Testis (tissue), 3 donors: ENCODE data around the gene PPP2R2D. TPM values are rescaled to one million over a fixed set of nuclear protein-coding genes. Genes with fewer than 3 reads are reported as not detected.

Experiments used
- DNase-seq: peaks from one replicate; pipeline ENCODE4 v3.0.0-alpha.2; 2019
- H3K27ac ChIP-seq, 2 donors: fragments of 200-600 bp; sonication (generic); one replicate each; pipeline ENCODE4 v1.5.1; 2019
- H3K27me3 ChIP-seq: fragments of 200-600 bp; sonication (generic); one replicate; pipeline ENCODE4 v1.5.1; 2019
- H3K36me3 ChIP-seq: fragments of 200-600 bp; sonication (generic); one replicate; pipeline ENCODE4 v1.5.1; 2017; ENCODE audit warnings: low read depth; ENCODE audit errors: missing control alignments
- H3K4me1 ChIP-seq: fragments of 200-600 bp; sonication (generic); one replicate; pipeline ENCODE4 v1.5.1; 2019
- H3K4me3 ChIP-seq, 2 donors: fragments of 200-600 bp; sonication (generic); one replicate each; pipeline ENCODE4 v1.5.1; 2017 to 2019
- H3K9me3 ChIP-seq: fragments of 200-600 bp; sonication (generic); one replicate; pipeline ENCODE4 v1.5.1; 2017
- CTCF ChIP-seq, 3 experiments: fragments of 450-650 bp in 2 of 3; fragments of 200-600 bp in 1 of 3; sonication (generic) in 1 of 3; IDR thresholded peaks; one replicate each; pipeline ENCODE4 v1.5.1; 2016 to 2019; ENCODE audit warnings: antibody characterized with exemption in 3 of 3, mild to moderate bottlenecking in 2 of 3, moderate library complexity in 1 of 3
- POLR2A ChIP-seq: fragments of 450-650 bp; IDR thresholded peaks from one replicate; pipeline ENCODE4 v1.6.1; 2017; ENCODE audit warnings: antibody characterized with exemption, mild to moderate bottlenecking, moderate library complexity
- WGBS, 2 donors: methylation state at CpG; one replicate each; pipeline ENCODE4 v1.1.5; 2018; 5-methylcytosine and 5-hydroxymethylcytosine counted together
- intact Hi-C: fragments of 100-400 bp; cut with DNase I; formaldehyde crosslinking; loops from one replicate; pipeline ENCODE4 v1.15.1; 2023; ENCODE audit warnings: low total_unique reads
- polyA plus RNA-seq: library from polyadenylated mRNA; stranded (reverse); fragments of 350-450 nt; fragmentation: Illumina TruSeq; extraction: RNeasy Lipid Tissue Mini Kit (QIAGEN cat#74804); gene quantifications from one replicate; pipeline ENCODE4 v1.2.3, GENCODE V29; 2014; ENCODE audit warnings: low read depth, low replicate concordance; ENCODE audit not compliant: insufficient read depth
- total RNA-seq, 2 donors: library from RNA; depleted of rRNA; stranded (reverse); fragments of >200 nt; gene quantifications; one replicate each; pipeline ENCODE4 v1.2.3, GENCODE V29; 2016

Gene PPP2R2D
- total and polyA plus RNA-seq, 3 donors from 2014 or later = 34.9 to 49.2 (median 48.5) TPM

GRCh38 chr10:131853610-131853964, 47.2 kb upstream of the PPP2R2D start:
- Histone ChIP-seq H3K27me3 (no peaks in the 10 kb centered on the region), H3K4me1 (no peaks in the 10 kb centered on the region), H3K9me3 (no peaks in the 10 kb centered on the region), H3K27ac (no peak overlapping the region), H3K4me3 (no peak overlapping the region), H3K36me3 (no peaks in the 10 kb centered on the region)
- intact Hi-C loops = no loop called here
- TF ChIP-seq CTCF (IDR thresholded peaks at IDR 0.05) (no peak), POLR2A (no peak)
- 91 to 95% methylated on average over 13 of the region's 13 CpGs for WGBS, 2 donors
- no peak for DNase-seq

- no peak for DNase-seq
- TF ChIP-seq POLR2A (no peak), CTCF (IDR thresholded peaks at IDR 0.05) (no peak)
- Histone ChIP-seq H3K4me3 (no peak overlapping the region), H3K36me3 (no peaks in the 10 kb centered on the region), H3K27ac (no peak overlapping the region), H3K27me3 (no peaks in the 10 kb centered on the region), H3K9me3 (no peaks in the 10 kb centered on the region), H3K4me1 (no peaks in the 10 kb centered on the region)
- 87 to 92% methylated on average over 10 to 22 of the region's 22 CpGs for WGBS, 2 donors
- intact Hi-C loops = no loop called here
Observed at GRCh38 chr10:131854579-131855335, 46.1 kb upstream of the PPP2R2D start.

- intact Hi-C loops = no loop called here
- 85 to 88% methylated on average over 12 to 23 of the region's 23 CpGs for WGBS, 2 donors
- H3K36me3 ChIP-seq = no peaks in the 10 kb centered on the region
- no peak overlapping the region for H3K27ac ChIP-seq
- no peak for DNase-seq
- no peaks in the 10 kb centered on the region for H3K27me3 ChIP-seq
- TF ChIP-seq CTCF (IDR thresholded peaks at IDR 0.05) (no peak), POLR2A (no peak)
- no peak overlapping the region for H3K4me3 ChIP-seq
- no peaks in the 10 kb centered on the region for H3K9me3 ChIP-seq
- H3K4me1 ChIP-seq = no peaks in the 10 kb centered on the region
Observed at GRCh38 chr10:131855461-131856401, 45.1 kb upstream of the PPP2R2D start.

GRCh38 chr10:131856441-131857094, 44.2 kb upstream of the PPP2R2D start:
- Histone ChIP-seq H3K9me3 (no peaks in the 10 kb centered on the region), H3K27ac (no peak overlapping the region), H3K36me3 (no peaks in the 10 kb centered on the region), H3K4me1 (no peaks in the 10 kb centered on the region), H3K27me3 (no peaks in the 10 kb centered on the region), H3K4me3 (no peak overlapping the region)
- no peak for DNase-seq
- TF ChIP-seq POLR2A (no peak), CTCF (IDR thresholded peaks at IDR 0.05) (no peak)
- intact Hi-C loops = no loop called here
- 76 to 88% methylated on average over 17 to 18 of the region's 18 CpGs for WGBS, 2 donors
